Inferior parietal cortex (tissue), 1 donor: ENCODE measurements around the gene UBR4.

Experiments used
- DNase-seq: peaks from one replicate; pipeline ENCODE4 v3.0.0-alpha.2; 2016; ENCODE audit errors: extremely low spot score

The UBR4 gene

DNA sequence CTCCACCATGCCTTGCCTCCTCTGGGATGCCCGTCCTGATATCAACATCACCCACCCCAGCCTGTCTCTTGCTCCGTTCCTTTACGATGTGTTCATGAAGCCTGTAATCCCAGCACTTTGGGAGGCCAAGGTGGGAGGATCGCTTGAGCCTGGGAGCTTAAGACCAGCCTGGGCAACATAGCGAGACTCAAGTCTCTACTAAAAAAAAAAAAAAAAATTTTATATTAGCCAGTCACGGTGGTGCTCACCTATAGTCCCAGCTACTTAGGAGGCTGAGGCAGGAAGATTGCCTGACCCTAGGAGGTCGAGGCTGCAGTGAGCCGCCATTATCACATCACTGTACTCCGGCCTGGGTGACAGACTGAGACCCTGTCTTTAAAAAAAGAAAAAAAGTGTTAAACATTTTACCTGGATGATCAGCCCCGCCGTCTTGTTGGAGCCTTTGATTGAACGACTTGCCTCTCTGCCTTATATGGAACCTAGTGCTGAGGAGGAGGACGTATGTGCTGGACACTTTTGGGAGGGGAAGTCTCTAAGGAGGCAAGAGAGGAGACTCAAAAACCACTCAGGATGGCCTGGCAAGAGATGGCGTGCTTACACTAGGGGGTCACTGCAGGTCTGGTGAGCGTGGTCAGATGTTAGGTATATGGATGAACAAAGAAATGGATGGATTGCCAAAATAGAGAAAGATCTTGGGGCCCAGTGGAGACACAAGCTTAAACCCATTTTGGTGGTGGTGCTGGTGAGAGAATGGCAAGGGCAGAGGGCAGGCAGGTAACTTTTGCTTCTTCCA, 173.1 kb downstream of the UBR4 start:
- DNase-seq: no peak

DNA sequence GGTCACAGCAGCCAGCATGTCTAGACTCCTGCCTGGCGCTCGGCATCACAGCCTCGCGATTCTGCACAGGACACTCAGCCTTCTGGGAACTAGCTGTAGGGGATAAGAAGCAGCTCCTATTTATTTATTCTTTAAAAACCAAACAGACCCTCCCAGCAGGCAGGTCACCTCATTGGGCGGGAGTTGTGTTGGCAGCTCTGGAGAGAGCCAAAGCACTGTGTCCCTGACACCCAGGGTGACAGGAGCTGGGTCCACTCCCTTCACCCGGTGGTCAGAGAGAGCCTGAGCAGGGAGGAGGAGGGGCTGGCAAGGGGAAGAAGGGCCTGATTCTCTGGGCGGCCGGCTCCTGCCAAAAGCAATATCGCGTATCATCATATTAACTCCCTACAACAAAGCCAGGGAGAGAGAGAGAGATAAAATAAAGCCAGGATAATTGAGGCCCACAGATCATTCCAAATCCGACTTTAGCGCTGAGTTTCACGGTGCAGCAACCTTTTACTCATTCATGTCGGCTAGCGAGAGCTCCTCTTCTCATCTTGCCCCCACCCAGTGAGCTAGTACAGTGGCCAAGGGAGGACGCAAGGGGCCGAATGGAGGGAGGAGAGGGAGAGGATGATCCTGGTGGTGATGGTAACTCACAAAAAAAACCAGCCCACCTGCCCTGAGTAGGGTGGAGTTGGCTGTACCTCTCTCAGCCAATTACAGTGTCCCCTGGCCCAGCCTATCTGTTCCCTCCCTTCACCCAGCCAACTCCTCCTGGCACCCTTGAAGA, 173.8 kb downstream of the UBR4 start:
- DNase-seq: no peak

DNA sequence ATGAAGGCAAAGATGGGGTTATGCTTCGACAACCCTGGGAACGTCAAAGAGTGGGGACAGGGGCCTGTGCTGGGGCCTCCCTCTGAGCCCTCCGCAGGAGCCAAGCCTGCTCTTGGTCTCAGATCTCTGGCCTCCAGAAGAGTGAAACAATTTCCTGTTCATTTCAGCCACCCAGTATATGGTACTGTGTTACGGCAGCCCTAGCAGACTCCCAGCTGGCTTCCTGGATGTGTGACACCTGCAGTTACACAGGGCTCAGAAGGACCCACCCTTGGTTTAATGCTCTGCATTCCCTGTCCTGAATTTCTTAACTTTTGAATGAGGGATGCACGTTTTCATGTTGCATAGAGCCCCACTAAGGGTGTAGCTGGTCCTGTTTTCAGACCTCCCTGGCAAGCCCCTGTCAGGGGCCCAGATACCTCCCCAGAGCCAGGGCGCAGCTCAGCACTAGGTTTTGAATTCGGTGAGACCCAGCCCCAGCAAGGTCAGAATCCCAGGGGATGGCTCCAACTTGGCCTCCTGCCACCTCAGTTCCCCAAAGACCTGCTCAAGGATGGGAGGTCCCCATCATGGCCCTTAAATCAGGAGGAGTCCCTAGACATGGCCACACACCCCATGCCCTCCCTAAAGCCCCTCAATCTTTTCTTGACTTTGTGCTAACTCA, 174.6 kb downstream of the UBR4 start:
- DNase-seq: no peak

DNA sequence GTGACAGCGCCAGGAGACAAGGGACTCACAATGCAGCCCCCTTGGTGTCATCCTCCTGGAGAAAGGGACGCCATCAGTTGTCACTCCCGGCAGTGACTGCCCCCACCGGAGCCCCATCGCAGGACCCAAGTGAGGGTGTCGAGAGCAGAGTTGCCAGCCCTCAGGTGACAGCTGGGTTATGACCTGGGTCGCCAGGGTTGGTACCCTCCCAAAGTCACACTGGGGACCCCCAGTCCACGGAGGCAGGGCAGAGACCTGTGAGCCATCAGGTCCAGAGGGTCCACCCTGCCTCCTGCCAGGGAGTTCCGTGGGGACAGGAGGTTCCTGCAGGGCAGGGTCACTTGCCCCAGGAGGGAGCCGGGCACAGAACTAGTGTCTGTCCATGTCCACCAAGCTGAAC, 175.3 kb downstream of the UBR4 start:
- DNase-seq: no peak

DNA sequence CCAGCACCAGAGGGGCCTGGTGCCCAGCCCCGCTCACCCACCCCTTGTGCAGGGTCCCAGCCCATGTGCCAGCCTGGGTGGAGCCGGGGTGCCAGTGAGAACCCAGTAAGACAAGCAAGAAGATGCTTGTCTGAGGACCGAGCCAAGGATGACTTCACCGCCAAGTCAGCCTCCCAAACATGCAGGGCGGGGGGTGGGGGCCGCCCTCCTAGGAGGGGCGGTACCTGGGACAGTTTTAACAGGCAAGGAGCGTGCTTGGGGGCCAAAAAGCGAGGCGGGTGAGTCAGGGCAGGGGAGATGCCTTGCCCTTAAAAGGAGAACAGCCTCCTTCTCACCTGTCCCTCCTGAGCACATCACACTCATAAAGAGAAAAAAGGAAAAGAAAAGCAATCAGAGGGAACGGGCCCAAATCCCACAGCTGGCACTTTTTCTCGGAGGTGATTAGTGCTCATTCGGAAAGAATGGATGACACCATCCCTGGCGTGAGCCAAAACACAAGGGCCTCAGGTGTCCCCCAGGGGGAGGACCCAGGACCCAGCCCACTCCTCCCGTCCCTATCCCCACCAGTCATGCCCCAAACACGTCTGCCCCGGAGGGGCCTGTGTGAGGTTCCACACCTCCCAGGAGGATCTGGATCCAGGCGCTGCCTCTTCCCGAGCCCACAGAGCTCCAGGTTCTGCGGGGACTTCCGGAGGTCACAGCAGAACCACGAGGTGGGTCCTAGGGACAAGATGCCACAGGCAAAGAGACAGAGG, 176.0 kb downstream of the UBR4 start:
- no peak for DNase-seq

DNA sequence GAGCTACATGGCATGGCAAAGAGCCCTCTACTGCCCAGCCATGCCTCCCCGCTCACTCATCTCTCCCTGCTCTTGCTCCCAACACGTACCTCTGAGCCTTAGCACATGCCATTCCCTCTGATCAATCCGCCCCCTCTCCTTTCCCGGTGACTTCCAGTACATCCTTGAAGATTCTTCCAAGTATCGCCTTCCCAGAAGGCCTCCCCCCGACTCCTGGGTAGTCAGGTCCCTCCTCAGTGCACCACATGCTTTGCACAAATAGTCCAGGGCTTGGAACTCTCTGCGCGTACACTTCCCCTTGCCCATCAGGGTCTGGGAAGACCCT, 176.6 kb downstream of the UBR4 start:
- no peak for DNase-seq

DNA sequence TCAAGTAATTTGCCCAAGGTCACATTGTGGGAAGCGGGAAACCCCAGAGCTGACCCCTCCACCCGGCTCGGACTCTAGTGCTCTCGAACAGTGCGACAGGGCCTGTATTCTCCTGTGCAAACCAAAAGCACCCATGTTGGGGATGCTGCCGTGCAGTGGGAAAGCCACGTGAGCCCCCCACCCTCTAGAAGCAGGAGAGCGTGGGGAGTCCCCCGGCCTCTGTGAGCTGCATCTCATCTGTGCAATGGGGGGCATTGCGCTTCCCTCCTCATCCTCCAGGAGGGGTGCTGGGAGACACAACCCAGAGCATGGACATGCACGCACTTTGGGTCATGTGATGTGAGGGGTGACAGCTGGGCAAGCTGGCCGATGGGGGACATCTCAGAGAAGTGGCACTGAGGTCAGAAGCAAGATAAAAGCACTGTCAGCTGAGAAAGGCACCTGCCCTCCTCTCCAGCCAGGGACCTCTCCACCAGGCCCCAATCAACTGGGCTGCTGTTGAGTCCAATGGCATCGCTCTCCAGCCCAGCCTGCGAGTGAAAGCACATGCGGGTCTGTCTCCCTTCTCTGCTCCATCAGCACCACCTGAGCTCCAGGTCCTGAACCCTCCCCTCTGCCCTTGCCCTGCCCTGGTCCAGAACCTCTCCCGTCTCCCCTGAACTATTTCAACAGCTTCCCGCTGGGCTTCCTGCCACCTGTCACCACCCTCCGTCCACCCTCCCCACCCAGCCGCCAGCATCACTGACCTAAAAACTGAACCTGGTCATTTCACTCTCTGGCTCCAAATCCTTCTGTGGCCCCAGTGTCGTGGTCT, 177.2 kb downstream of the UBR4 start:
- no peak for DNase-seq

DNA sequence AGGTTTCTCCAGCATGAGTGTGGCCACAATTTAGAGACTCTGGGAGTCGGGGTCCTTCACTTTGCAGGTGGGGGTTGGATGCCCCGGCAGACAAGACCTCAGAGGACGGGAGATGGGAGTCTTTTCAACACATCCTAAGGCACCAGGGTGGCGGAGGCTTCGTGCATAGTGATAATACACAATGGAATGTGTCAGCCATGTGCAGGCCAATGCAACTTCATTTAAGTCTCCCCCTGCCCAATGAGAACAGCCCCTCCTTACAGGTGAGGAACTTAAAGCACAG, 177.7 kb downstream of the UBR4 start:
- no peak for DNase-seq

DNA sequence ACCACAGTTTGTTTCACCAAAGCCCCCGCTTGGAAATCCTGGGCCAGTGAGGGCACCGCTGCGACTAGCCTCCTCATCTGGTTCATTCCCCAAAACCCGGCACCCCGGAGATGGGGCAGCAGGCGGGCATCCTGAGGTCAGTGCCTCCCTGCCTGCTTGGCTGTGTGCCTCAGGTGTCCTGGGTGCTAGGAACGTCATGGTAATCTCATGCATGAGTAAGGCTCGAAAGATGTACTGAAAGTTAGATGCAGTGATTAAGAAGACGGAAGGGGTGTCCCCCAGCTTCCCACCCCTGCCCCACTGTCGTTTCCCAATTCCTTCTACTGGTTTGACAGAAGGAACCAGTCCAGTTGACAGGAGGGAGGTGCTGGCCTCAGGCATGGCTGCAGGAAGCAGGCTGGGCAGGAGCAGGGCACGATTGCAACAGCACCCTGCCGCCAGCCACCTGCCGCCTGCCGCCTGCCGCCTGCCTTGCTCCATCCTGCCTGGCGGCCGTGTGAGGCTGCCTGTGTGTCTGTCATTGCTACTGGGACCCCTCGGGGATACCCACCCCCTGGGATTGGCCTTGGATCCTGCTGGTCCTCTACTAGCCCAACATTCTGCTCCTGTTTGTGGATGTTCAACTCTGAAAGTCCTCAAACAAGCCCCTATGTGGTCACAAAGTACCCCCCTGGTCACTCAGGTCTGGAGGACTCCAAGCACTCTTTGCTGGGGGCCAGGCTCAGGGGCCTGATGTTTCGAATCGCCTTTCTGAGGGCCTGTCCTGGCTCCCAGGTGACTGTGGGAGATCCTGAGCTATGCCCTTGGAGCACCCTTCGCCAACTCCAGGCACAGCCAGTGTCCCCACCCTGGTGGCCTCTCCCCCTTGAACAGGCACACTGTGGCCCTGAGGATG, 180.6 kb downstream of the UBR4 start:
- DNase-seq: no peak

DNA sequence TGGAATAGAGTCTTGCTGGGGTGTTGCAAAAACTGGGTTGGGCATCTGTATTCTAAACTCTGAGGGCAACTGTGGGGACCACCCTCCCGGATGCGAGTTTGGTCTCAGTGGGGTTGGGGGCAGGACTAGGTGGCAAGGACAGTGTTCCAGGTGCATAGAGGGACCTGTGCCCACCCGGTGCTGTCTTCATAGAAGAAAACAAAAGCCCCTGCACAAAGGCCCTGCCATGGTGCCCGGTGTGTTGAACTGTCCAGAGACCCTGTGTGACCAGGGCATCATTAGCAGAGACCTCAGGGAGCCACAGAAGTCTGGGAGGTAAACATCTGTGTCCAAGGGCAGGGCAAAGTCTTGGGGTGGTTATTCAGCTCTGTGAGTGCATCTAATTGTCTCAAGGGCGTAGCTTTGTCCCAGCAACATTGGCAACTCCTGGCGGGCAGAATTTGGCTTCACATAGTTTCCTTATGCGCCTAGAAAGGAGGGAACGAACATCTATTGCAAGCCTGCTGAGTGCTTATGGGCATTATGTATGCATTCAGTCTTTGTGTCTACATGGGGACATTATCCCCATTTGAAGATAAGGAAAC, 181.4 kb downstream of the UBR4 start:
- DNase-seq: no peak

DNA sequence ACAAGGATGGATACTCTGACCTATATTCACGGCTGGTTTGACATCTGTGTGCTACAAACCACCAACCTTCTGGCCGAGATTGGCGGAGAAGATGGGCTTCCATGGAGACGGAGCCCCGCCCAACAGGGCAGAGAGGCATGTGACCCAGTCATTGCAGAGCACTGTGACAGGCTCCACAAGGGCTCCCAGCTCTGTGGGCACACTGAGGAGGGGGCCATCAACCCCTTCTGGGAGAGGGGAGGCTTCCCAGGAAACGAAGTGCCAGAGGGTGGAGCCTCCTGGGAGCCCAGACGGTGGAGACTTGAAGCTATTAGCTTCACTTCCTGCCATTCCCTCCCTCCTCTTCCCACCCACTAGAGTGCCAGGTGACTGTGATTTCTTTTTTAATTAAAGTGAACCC, 182.0 kb downstream of the UBR4 start:
- DNase-seq: no peak
